Right atrium auricular region (tissue), 2 donors: ENCODE results near the gene MRPS7. TPM values are rescaled to one million over a fixed set of nuclear protein-coding genes. Genes with fewer than 3 reads are reported as not detected.

Experiments used
- DNase-seq: peaks from one replicate; pipeline ENCODE4 v3.0.0-alpha.2; 2019; ENCODE audit warnings: low spot score
- H3K27ac ChIP-seq, 2 donors: fragments of 200-600 bp; sonication (generic); 1 replicate in 1 of 2; 2 replicates in 1 of 2; pipeline ENCODE4 v1.5.1; 2016 to 2019
- H3K27me3 ChIP-seq, 2 donors: fragments of 200-600 bp; sonication (generic); one replicate each; pipeline versions ENCODE4 v1.5.1 to v1.6.0; 2017 to 2019
- H3K36me3 ChIP-seq: fragments of 200-600 bp; sonication (generic); one replicate; pipeline ENCODE4 v1.5.1; 2016
- H3K4me1 ChIP-seq, 2 donors: fragments of 200-600 bp; sonication (generic); one replicate each; pipeline versions ENCODE4 v1.5.1 to v1.6.0; 2017 to 2019
- H3K4me3 ChIP-seq, 2 donors: fragments of 200-600 bp; sonication (generic); 1 replicate in 1 of 2; 2 replicates in 1 of 2; pipeline ENCODE4 v1.5.1; 2017 to 2019; ENCODE audit warnings: mild to moderate bottlenecking in 1 of 2, moderate library complexity in 1 of 2
- H3K9me3 ChIP-seq, 2 donors: fragments of 200-600 bp; sonication (generic); one replicate each; pipeline ENCODE4 v1.5.1; 2019
- total RNA-seq, 2 donors: library from RNA; depleted of rRNA; stranded (reverse); fragments of >200 nt; gene quantifications; one replicate each; pipeline ENCODE4 v1.1.0, GENCODE V29; 2016
- TF ChIP-seq, protein P1 (sequence below), 2 donors: fragments of 200-600 bp; sonication (generic); IDR thresholded peaks; one replicate each; pipeline ENCODE4 v1.5.1; 2019; ENCODE audit warnings: antibody characterized with exemption in 2 of 2

MRPS7 gene
- total RNA-seq, 2 donors from 2014 or later, result 66.7 to 74.1 TPM

DNA sequence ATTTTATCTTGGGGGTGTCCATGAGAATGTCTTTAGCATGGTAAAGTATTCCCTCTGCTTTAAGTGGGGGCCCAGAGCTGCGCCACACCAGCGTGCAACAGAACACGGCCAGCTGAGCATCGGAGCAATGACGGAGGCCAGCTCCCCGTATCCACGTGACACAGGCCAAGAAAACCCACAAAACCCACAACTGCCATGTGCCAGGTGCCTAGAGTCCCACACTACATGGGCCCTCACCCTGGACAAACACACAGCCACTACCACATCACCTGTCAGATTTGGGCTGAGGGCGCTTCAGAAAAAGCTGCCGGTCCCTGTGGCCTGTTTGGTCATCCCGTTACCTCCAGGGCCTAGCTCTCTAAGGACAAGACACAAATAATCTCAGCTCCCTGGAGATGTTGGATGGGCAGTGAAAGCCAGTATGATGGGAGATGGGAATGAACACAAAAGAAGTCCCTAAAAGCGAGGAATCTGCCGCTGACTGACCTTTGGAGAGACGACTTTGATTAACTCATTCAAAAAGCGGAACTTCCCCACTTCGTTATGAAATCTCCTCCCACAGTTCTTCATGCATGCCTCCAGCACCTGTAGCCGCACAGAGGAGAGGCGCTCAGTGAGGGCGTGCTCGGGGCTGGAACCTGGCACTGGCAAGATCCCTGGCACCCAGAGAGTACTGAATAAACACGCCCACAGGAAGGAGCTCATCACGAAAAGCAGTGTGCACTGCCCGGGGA lies 17.4 kb upstream of the MRPS7 start:
- TF ChIP-seq, protein P1, sequence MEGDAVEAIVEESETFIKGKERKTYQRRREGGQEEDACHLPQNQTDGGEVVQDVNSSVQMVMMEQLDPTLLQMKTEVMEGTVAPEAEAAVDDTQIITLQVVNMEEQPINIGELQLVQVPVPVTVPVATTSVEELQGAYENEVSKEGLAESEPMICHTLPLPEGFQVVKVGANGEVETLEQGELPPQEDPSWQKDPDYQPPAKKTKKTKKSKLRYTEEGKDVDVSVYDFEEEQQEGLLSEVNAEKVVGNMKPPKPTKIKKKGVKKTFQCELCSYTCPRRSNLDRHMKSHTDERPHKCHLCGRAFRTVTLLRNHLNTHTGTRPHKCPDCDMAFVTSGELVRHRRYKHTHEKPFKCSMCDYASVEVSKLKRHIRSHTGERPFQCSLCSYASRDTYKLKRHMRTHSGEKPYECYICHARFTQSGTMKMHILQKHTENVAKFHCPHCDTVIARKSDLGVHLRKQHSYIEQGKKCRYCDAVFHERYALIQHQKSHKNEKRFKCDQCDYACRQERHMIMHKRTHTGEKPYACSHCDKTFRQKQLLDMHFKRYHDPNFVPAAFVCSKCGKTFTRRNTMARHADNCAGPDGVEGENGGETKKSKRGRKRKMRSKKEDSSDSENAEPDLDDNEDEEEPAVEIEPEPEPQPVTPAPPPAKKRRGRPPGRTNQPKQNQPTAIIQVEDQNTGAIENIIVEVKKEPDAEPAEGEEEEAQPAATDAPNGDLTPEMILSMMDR (IDR thresholded peaks at IDR 0.05), result no peak
- Histone ChIP-seq H3K4me3 (no peak overlapping the region), H3K36me3 (peaks cover 72% of the 10 kb centered on the region), H3K27ac (no peak overlapping the region), H3K27me3 (no peaks in the 10 kb centered on the region), H3K9me3 (no peaks in the 10 kb centered on the region), H3K4me1 (peaks cover 0 to 3% of the 10 kb centered on the region in 2 donors)
- DNase-seq, result no peak

DNA sequence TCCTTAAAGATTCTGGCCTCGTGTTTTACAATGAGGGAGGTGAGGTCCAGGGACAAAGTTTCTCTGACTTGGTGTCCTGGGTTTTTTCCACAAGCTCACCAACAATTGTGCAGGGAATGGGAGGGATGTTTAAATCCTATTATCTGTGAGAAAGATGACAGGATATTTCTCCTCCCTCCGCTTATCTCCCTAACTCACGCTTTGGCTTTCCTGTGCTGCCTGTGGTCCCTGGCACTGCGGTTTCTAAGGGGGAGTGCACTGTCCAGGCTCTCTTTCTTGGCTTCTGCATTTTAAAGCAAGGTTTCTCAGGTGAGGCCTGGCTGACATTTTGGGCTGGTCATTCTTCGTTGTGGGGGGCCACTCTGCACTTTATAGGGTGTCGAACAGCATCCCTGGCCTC lies 16.7 kb upstream of the MRPS7 start:
- no peak for DNase-seq
- TF ChIP-seq, protein P1 (IDR thresholded peaks at IDR 0.05), result no peak
- Histone ChIP-seq H3K9me3 (no peaks in the 10 kb centered on the region), H3K36me3 (peaks cover 65% of the 10 kb centered on the region), H3K27me3 (no peaks in the 10 kb centered on the region), H3K27ac (no peak overlapping the region), H3K4me1 (peaks cover 0 to 10% of the 10 kb centered on the region in 2 donors), H3K4me3 (no peak overlapping the region)

DNA sequence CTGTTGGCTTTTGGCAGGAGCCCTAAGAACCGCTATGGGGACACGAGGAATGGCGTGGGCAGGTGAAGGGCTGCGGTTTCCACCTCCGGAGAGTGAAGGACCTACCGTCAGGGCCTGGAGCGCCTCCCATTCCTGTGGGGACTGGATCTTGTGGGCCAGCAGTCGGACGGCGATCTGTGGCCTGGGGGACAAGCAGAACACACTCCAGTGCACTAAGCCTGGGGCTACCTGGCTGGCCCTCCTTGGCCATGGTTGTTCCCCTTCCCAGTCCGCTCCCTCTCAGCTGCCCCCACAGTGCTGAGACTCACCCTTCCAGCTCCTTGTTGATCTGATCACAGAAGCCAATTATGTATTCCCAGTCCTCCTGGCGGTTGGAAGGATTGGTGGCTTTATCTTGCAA lies 15.3 kb upstream of the MRPS7 start:
- Histone ChIP-seq H3K27ac (no peak overlapping the region), H3K4me1 (peaks cover 0 to 17% of the 10 kb centered on the region in 2 donors), H3K27me3 (no peaks in the 10 kb centered on the region), H3K36me3 (peaks cover 51% of the 10 kb centered on the region), H3K4me3 (no peak overlapping the region), H3K9me3 (no peaks in the 10 kb centered on the region)
- DNase-seq, result no peak
- TF ChIP-seq, protein P1 (IDR thresholded peaks at IDR 0.05), result no peak

DNA sequence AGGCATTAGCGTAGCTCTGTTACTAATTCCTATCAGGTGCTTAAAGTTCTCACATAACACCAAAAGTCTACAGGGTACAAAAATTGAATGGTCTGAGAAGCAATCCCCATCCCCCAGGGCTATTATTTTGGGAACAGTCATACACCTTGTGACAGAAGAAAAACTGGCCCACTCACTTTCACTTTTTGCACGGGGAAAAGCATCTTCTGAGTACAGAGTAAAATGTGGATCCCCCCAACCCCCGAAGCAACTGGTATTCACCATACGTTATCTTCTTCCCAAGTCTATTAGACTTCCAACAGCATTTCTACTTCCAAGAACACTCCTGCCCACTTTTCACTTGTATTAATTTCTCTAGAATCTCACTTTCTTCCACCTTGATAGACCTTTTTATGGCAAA lies 12.1 kb upstream of the MRPS7 start:
- peak overlapping the region in 1 of 2 donors; percentile 23 for H3K4me3 ChIP-seq
- no peaks in the 10 kb centered on the region for H3K9me3 ChIP-seq
- TF ChIP-seq, protein P1 (IDR thresholded peaks at IDR 0.05), result no peak
- H3K36me3 ChIP-seq, result peaks cover 21% of the 10 kb centered on the region
- DNase-seq, result no peak
- H3K4me1 ChIP-seq, result peaks cover 0 to 17% of the 10 kb centered on the region in 2 donors
- peak overlapping the region; percentile 32 to 39 for H3K27ac ChIP-seq
- no peaks in the 10 kb centered on the region for H3K27me3 ChIP-seq

DNA sequence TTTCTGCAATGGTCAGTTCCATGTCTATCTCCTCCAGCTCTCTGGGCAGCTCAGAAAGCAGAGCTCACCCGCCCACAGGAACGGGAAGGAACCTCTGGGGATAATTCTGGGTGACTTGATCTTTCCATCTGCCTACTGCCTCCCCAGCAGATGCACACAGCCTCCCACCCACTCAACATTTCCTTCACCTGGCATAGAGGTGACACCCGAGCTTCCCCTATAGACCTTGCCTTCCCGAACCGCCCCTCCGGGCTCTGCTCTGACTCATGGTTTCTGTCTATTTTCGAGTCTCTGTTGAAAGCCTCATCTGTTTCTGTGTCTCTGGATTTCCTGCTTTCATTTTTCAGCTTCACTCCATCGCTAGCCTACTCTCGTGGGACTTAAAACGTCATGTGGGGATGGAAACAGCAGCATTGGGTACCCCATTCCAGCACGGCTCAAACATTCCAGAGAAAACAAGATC lies 11.6 kb upstream of the MRPS7 start:
- Histone ChIP-seq H3K9me3 (no peaks in the 10 kb centered on the region), H3K4me1 (peaks cover 0 to 17% of the 10 kb centered on the region in 2 donors), H3K27me3 (no peaks in the 10 kb centered on the region), H3K27ac (peak overlapping the region; percentile 32 to 39), H3K36me3 (peaks cover 16% of the 10 kb centered on the region), H3K4me3 (peak overlapping the region in 1 of 2 donors; percentile 23)
- DNase-seq, result no peak
- TF ChIP-seq, protein P1 (IDR thresholded peaks at IDR 0.05), result no peak
